Measurements from ENCODE around the gene DNAJB8.

DNAJB8 gene

DNA sequence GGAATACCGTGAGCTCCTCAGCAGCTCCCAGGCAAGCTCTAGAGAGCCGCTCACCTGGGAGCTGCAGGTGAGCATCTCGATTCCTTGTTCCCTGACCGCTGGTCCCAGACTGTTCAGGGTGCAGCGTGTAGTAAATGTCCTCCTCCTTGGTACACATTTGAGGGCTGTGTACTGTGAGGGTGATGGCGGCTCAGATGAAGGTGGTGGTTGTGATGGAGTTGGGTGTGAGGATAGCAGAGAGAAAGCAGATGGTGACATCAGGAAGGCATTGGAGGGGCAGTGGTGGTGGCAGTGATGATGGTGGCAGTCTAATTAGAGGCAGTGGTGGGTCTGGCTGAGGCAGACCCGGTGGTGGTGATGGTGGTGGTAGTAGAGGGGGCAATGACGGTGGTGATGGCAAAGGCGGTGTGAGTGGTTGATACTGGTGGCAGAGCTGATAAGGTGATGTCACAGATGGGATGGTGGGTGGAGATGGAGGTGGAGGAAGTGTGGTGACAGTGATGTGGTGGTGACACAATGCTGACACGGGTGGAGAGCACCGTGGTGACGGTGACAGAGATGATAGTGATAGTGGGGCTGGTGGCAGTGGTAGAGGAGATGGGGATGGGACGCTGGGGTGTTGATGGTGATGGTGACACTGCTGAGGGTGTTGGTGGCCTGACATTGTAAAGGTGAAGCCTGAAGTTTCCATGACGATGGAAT, at the start of gene DNAJB8:
DNAJB8 (minus strand) TSS at position 51 of the 702 bp plus-strand sequence. CDS start 3,645 bp downstream, outside the sequence.
- DNase-seq = peak; percentile 25

DNA sequence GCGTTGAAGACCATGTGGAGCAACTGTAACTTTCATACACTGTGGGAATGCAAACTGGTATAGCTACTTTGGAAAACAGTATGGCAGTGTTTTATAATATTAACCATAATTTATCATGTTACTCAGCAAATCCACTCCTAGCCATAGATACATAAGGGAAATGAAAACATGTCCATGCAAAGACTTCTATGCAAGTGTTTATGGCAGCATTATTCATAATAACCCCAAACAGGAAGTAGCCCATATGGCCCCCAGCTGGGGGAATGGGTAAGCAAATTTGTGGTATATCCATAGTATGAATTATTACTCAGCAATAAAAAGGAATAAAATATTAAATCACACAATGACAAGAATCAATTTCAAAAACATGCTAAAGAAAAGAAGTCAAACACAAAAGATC, 49.3 kb upstream of the DNAJB8 start:
- no peak for DNase-seq

DNA sequence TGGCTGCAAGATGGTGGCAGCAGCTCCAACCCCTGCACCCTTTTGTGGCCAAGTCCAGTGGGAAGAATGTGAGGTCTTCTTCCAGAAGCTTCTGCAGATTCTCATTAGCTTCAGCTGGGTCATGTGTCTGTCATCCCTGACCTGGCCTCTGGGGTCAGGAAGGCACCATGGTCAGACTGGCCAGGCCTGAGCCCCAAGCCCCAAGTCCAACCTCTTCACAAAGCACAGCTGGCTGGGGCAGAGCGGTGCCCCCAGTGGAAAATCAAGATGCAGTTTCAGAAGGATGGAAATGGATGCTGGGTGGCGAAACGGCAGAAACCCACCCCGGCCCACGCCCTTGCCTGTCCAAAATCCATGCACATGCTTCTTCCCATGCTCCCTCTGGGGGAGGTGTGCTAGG, 42.2 kb upstream of the DNAJB8 start:
- DNase-seq = no peak

DNA sequence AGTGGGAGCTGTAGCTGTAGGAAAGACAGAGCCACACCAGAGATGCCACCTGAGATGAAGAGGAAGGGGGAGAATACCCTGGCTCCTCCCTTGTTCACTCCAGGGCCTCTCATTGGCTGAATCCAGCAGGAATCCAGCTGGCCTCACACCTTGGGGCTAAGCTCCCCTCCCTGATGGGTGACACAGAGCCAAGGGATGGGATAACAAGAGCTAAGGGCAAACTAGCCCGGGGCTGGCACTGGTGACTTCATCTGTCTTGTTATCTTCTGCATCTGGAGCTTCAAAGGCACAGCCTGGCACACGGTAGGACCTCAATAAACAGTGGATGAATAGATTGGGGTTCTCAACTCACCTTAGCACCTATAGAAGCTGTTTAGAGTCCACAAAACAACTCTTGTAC, 40.1 kb upstream of the DNAJB8 start:
- DNase-seq = no peak

DNA sequence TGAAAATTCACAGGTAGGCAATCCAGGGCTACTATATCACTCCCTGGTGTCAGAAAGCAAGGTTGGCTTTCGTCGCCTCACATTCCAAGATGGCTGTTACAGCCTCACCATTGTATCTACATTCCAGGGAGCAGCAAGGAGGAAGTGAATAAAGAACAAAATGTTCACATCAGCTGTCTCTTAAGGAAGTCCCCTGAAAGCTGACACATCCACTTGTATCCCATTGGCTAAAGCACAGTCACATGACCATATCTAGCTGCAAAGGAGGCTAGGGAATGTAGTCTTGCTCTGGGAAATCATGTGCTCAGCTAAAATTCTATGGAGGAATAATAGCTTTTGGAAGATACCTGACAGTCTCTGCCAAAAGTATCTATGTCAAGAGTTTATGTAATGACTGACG, 39.1 kb upstream of the DNAJB8 start:
- DNase-seq = no peak

DNA sequence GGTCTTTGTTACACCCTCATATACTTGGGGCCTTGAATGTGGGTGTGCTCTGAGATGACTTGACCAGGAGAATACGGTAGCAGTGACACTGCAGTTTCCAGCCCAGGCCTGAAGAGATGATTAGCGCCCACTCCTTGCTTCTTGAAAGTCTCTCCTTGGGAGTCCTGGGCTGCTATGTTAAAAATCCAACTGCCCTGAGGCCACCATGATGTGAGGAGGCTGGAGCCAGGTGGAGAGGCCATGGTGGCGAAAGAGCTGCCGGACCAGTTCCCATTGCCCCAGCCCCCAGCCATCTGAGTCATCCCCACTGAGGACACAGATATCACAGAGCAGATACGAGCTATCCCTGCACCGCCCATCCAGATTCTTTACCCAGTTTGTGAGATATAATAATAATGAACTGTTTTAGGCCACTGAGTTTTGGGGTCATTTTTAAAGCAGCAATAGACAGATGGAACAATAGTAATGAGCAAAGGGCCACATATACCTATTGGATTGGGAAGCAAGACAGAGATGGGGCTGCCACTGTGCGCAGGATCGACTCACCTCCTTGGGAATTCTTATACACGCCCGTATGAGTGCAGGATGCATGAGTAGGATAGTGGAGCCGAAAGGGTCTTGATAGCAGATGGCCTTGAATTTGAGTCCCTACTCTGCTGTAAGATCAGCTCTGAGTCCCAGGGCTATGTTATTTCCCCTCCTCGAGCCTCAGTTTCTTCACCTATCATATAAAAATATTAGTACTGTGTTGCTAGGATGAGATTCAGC, 38.5 kb upstream of the DNAJB8 start:
- no peak for DNase-seq

DNA sequence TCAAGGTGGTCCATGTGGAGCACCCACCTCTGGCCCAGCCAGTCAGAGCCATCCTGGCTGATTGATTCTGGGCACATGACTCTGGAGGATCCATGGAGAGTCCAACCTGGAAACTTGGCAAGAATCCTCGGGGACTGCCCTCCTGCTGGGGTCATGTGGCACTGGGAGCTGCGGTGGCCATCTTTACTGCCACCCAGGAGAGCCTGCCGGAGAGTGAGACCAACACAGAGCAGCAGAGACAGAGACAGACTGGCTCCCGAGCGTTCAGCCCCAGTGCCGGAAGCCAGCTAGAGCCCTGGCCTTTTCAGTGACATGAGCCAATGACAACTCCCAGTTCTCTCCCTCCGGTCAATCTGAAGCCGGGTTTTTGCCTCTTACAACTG, 37.8 kb upstream of the DNAJB8 start:
- no peak for DNase-seq

DNA sequence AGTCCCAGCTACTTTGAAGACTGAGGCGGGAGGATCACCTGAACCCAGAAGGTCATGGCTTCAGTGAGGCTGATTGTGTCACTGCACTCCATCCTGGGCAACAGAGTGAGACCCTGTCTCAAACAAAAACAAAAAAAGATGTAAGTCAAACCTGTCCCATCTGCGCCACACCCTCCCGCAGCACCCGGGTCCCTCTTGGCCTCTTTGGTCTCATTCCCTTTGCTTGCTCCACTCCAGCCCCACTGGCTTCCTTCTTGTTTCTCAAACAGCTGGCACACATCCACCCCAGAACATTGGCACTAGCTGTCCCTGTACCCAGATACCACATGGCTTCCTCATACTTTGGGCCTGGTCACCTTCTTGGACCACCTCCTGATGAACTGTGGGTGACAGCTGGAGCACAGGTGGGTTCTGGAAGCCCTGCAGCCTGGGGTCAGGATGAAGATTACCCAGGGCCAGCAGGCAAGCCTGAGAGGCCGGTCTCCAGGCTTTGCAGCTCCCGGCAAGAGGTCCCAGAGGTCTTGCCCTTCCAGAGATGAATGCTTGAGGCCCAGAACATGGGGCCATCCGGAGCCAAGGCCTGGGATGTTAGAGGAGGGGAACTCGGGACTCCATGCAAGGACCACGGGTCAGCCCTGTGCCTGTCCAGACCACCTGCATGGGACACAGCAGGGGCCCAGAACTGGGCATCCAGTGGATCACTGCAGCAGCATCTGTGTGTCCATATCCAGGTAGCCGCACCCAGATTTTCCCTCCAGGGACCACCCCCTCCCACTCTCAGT, 37.3 kb upstream of the DNAJB8 start:
- DNase-seq = no peak

DNA sequence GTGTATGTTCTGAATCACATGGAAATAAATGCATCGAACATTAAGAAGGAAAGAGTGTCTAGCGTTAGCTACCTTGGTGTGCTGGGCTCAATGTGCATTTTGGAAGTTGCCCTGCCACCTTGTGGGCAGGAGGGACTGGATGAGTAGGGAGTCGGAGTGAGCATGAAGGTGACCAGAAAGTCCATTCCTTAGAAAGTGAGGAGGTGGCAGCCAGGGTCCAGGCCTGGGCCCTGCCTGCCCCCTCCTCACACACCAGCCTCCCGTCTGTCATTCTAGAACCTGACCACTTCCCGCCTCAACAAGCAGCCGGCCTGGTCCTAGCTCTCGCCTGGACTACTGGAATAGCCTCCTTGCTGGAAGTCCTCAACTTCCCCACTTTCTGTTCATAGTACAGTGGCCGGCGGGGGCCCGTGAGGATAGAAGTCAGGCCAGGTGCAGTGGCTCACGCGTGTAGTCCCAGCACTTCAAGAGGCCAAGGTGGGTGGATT, 36.5 kb upstream of the DNAJB8 start:
- DNase-seq = no peak

DNA sequence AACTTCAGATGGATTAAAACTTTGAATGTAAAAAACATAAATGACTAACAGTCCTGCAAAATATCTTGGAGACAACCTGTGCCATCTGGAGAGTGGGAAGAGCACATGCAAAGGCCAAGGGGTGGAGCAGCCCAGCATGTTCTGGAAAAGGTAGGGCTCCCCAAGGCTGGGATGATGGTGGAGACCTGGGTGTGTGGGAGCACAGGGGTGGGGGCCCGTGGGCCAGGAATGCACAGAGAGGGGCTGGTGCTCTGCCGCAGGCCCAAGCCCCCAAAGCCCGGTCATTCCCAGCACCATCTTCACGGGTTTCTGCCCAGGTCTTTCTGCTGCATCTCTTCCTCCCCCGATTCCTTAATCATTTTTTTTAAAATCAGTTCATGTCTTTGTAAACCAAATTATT, 36.0 kb upstream of the DNAJB8 start:
- no peak for DNase-seq

DNA sequence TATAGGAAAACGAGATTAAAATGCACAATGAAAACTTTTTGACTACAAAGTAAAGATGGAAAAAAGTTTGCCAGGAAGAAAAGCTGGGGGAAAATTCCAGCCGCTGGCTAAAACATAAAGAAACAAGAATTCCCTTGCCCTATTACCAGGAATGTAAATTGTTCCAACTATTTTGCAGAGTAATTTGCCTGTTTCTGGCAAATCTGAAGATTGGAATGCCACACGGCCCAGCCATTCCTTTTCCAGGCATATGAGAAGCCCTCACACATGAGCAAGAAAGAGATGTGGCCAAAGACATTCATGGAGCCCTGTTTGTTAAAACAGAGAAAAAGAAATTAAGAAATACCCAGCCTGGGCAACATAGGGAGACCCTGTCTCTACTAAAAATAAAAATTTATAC, 34.7 kb upstream of the DNAJB8 start:
- no peak for DNase-seq

DNA sequence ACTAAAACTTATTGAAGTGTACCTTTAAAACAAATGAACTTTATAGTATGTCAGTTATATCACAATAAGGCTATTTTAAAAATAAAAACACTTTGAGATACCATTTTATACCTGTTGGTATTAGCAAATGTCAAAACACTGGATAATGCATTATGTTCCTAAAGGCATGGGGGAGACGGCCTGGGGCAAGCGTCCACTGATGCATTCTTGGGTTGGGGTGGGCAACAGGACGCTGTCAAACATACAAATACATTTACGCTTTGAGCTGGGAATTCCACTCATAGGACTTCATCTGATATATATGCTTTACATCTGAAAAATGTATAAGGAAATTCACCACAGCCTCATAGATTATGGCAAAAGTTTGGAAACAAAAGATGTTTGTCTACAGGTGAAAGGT, 33.9 kb upstream of the DNAJB8 start:
- DNase-seq = no peak

DNA sequence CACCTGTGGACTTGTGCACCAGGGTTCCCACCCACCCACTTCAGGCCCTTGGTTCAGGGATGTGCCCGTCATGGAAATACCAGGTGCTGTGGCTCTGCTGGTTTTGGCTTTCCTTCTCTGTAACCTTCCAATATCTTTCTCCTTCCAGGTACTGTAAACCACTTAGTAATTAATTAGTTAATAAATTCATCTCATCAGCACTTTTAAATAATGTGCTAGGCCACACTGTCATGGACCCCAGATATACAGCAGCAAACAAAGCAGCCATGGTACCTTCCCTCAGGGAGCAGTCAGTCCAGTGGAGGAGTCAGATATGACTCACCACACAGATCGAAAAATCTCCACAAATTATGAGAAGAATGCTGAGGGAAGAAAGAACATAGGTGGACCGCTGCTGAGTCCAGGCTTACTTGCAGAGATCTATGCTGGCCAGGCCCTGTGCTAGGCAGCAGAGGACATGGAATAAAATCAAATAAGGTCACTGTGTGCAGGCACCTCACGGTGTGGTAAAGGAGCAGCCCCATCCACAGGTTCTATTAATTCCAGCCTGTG, 33.1 kb upstream of the DNAJB8 start:
- DNase-seq = no peak

DNA sequence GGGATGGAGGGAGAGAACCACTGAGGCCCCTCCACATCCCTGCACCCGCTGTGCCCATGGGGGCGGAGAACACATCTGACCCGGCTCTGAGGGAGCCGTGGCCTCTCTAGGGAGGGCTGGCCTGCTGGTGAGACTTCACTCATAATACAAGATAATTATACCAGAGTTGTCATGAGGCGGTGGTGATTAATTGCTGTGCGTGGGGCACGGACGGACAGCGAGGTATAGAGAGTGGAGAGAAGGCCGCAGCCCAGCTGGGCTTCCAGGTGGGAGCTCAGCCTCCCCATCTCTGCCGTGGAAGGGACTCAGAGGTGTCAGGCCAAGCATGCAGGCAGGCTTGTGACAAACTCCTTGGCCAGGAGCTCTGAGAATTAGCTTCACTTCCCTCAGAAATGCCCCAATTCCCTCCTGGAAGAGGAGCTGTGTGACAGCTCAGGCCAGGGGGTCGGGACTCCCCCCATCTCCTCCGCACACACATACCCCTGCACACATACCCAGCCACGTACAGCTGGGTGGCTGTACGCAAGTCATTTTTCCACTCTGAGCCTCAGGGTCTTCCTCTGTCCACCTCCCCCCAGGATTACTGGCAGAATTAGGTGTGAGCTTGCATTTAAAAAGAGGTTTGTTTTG, 32.3 kb upstream of the DNAJB8 start:
- DNase-seq = no peak

DNA sequence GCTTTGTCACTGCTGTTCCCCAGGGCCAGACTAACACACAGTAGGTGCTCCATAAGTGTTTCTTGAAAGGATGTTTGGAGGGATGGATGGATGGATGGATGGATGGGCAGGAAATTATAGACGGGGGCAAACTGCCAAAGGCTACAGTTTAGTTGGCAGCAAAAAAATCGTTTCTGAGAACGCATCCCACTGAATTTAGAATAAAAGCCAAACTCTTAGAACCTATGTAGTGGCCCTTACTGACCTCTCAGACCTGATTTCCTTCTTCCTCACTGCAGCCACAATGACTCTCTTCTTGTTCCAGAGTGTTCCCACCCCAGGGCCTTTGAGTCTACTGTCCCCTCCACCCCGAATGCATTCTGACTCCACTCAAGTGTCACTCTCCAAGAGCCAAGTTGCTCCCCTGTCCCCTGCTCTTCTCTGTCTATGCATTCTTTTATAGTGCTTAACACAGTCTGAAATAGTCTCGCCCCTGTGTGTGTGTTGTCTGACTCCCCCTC, 31.5 kb upstream of the DNAJB8 start:
- no peak for DNase-seq

DNA sequence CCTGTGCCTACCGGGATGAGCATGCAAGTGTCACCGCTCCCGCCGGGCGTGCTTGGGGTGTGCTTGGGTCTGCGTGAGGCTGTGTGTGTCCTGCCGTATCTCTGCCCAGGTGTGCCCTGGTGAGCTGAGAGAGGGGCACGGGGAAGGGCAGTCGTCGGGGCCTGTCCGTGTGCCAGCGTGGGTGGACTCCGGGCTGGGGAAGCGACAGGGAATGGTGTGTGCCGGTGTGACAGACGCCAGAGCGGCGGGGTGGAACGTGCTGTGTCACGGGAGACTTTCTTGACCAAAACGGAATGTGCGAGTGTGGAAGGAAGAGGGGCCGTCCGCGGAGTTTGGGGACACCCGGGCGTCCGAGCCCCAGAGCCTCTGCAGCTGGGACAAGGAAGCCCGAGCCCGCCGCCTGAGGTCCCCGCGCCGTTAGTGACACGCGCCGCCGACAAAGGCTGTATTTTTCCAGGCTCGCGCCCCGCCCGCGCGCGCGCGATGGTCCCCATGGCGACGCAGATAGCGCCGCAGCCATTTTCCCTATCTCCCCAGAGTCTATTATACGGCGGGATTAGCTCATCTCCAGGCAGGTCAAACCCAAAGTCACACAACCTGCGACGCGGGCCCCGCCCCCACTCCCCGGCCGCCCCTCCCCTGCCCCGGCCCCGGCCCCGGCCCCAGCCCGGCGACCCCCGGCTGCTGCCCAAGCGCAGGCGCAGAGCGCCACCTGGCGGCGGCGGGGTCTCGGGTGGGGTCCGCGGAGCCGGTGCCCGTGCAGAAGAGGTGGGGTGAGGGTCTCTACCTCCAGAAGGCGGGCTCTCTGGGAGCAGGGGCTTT, 30.8 kb upstream of the DNAJB8 start:
- peak; percentile 39 for DNase-seq

DNA sequence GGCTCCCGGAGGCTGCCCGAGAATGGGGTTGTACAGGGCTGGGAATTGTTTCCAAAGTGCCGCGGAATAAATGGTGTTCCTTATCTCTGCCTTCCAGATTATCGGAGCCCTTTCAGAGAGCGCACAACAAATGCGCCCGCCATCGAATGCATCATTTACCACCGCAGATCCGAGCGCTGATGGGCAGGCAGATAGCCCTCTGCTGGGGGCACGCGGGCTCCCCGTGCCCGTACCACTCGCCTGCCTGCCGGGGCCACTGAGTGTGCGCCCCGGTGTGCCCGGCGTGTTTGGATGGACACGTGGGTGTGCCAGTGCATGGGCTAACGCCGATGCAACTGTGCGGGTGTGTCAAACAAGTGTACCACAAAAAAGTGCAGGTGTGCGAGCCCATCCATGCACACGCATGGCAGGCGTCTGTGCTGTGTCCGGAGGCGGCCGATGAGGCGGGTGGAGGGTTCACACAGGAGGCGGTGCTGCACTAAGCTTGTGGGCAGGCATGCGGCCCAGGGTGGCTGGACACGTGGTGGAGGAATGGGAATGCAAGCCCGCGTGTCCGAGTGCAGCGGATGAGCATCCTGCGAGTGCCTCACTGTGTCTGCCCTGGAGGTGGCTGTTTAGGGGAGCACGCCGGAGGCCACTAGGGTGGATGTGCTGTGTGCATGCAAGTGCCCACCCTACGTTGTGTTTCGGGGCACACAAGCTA, 30.1 kb upstream of the DNAJB8 start:
- no peak for DNase-seq

DNA sequence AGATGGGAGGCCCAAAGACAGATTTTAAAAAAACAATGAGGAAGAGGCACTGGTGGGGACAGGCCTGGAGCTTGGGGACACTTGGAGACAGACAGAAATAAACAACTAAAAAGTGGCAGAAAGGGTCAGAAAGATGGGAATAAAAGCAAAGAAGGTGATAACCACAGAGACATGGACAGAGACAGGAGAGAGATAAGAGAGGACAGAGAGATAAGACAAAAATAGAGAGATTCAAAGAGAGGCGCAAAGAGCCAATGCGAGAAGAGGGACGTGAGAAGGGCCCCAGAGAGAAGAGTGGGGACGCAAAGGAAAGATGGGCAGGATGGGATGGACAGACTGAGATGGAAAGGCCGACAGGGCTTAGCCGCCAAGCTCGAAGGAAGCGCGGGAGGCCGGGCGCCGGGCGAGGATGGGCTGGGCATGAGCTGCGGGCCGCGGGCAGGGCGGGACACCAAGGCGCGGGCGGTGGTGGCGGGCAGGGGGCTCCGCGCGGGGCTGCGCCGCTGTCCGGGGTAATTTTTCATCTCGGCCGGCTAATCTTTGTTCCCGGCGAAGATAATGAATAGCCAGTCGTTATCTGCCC, 29.4 kb upstream of the DNAJB8 start:
- DNase-seq = no peak

DNA sequence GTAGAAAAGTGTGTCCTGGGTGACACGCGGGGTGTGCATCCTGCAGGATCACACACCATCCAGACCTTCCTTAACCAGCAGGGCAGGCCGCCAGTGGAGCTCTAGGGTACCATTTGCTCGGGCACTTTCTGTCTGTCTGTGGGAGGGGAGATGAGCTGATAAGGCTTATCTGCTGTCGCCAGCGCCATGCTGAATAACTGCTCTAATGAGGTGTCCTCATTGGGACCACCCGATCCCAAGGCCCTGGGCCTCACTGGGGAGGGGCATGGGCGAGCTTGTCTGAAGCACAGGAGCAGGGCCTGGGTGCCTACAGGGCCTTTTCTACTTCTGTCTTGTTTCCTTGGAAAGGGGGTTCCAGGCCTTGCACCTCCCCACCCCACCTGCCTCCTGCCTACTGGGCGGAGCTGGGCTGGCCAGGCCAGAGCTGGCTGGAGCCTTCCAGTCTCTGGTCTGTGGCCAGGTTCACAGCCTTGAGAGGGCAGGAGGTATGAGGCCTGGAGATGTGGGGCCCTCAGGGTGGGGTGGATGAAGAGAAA, 28.8 kb upstream of the DNAJB8 start:
- DNase-seq = no peak

DNA sequence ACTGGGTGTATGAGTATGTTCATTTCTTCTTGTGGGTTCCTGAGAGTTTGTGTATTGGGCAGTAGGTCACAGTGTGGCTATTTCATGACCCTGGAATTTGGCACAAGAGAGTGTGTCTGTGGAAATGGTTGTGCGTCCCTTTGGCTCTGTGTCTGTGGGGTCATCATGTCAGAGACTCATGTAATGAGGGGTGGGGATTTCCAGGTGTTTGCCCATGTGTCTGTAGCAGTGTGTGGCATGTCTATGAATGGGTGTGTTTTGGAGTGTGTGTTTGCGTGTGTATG, 27.6 kb upstream of the DNAJB8 start:
- DNase-seq = no peak
